ENCODE data around the gene ISOC1.

Gene ISOC1

DNA sequence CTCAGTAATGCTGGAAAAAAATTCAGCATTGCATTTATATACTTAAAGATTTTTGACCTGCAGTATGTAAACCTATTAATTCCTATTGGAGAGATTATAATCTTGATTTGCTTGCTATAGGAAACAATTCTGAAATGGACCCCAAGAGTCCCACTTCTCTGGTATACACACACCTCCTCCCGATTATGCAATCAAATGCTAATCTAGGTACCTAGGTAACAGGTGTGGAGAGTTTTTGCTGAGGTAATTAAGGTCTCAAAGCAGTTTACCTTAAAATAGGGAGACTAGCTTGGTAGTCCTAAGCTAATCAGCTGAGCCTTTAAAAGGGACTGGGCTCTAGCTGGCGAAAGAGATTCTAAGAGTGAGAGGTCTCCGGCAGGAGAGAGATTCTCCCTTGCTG lies 22.2 kb downstream of the ISOC1 start:
- Histone ChIP-seq H4K20me1 (ENCODE audit: control insufficient read depth, insufficient read depth, low read depth, low read length) (no peaks in the 10 kb centered on the region), H3K27ac (ENCODE audit: low read depth, low read length) (no peak overlapping the region), H3K4me3 (ENCODE audit: low read length) (no peak overlapping the region), H3K9me2 (replicated peaks; ENCODE audit: control insufficient read depth, low read length) (no peaks in the 10 kb centered on the region), H3K4me1 (ENCODE audit: control insufficient read depth, low read length) (no peaks in the 10 kb centered on the region), H3K79me2 (ENCODE audit: control insufficient read depth, low read length) (no peaks in the 10 kb centered on the region), H3K4me2 (ENCODE audit: low read length) (no peak overlapping the region), H3K27me3 (ENCODE audit: control insufficient read depth, low read length) (no peaks in the 10 kb centered on the region), H3F3A (ENCODE audit: control insufficient read depth, insufficient read depth) (no peaks in the 10 kb centered on the region), H3K9me3 (ENCODE audit: control insufficient read depth, insufficient read depth, low read length) (no peaks in the 10 kb centered on the region), H3K36me3 (ENCODE audit: control insufficient read depth, low read length) (no peaks in the 10 kb centered on the region; the same call in 1 of the 2 replicates)
- no peak for TF ChIP-seq EZH2phosphoT487 (IDR thresholded peaks at IDR 0.05; ENCODE audit: borderline replicate concordance, low read length)
- no peak for TF ChIP-seq CTCF (IDR thresholded peaks at IDR 0.05; ENCODE audit: low read depth, low read length, poor library complexity, severe bottlenecking)

DNA sequence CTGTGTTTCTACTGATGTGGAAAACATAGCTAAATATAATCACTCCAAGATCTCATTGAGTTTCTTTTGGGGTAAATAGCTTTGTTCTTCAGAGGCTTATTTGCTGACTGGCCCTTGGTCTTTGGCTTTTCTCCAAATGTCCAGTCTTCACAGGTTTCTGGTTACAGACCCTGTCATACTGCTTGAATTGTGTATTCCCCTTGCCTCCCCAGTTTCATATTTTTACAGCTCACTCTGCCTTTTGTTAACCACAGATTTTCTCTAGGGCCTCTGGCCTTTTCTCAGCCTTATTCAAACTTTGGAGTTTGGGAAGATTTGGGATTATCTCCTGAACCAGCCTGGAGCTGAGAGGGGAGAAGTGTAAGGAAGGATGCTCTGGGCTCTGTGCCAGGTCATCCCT lies 23.9 kb downstream of the ISOC1 start:
- TF ChIP-seq CTCF (IDR thresholded peaks at IDR 0.05; ENCODE audit: low read depth, low read length, poor library complexity, severe bottlenecking), result no peak
- no peak for TF ChIP-seq EZH2phosphoT487 (IDR thresholded peaks at IDR 0.05; ENCODE audit: borderline replicate concordance, low read length)
- Histone ChIP-seq H4K20me1 (ENCODE audit: control insufficient read depth, insufficient read depth, low read depth, low read length) (no peaks in the 10 kb centered on the region), H3K79me2 (ENCODE audit: control insufficient read depth, low read length) (no peaks in the 10 kb centered on the region), H3K9me3 (ENCODE audit: control insufficient read depth, insufficient read depth, low read length) (no peaks in the 10 kb centered on the region), H3K4me3 (ENCODE audit: low read length) (no peak overlapping the region), H3K4me2 (ENCODE audit: low read length) (no peak overlapping the region), H3K27ac (ENCODE audit: low read depth, low read length) (no peak overlapping the region), H3F3A (ENCODE audit: control insufficient read depth, insufficient read depth) (no peaks in the 10 kb centered on the region), H3K36me3 (ENCODE audit: control insufficient read depth, low read length) (no peaks in the 10 kb centered on the region; the same call in 1 of the 2 replicates), H3K4me1 (ENCODE audit: control insufficient read depth, low read length) (no peaks in the 10 kb centered on the region), H3K27me3 (ENCODE audit: control insufficient read depth, low read length) (no peaks in the 10 kb centered on the region), H3K9me2 (replicated peaks; ENCODE audit: control insufficient read depth, low read length) (no peaks in the 10 kb centered on the region)

GRCh38 chr5:129118826-129119225 lies 24.3 kb downstream of the ISOC1 start:
- Histone ChIP-seq H3K27ac (ENCODE audit: low read depth, low read length) (no peak overlapping the region), H3K4me2 (ENCODE audit: low read length) (no peak overlapping the region), H3K4me3 (ENCODE audit: low read length) (no peak overlapping the region), H3F3A (ENCODE audit: control insufficient read depth, insufficient read depth) (no peaks in the 10 kb centered on the region), H4K20me1 (ENCODE audit: control insufficient read depth, insufficient read depth, low read depth, low read length) (no peaks in the 10 kb centered on the region), H3K4me1 (ENCODE audit: control insufficient read depth, low read length) (no peaks in the 10 kb centered on the region), H3K27me3 (ENCODE audit: control insufficient read depth, low read length) (no peaks in the 10 kb centered on the region), H3K9me2 (replicated peaks; ENCODE audit: control insufficient read depth, low read length) (no peaks in the 10 kb centered on the region), H3K9me3 (ENCODE audit: control insufficient read depth, insufficient read depth, low read length) (no peaks in the 10 kb centered on the region), H3K36me3 (ENCODE audit: control insufficient read depth, low read length) (no peaks in the 10 kb centered on the region), H3K79me2 (ENCODE audit: control insufficient read depth, low read length) (no peaks in the 10 kb centered on the region)
- TF ChIP-seq EZH2phosphoT487 (IDR thresholded peaks at IDR 0.05; ENCODE audit: borderline replicate concordance, low read length), result no peak
- no peak for TF ChIP-seq CTCF (IDR thresholded peaks at IDR 0.05; ENCODE audit: low read depth, low read length, poor library complexity, severe bottlenecking)

DNA sequence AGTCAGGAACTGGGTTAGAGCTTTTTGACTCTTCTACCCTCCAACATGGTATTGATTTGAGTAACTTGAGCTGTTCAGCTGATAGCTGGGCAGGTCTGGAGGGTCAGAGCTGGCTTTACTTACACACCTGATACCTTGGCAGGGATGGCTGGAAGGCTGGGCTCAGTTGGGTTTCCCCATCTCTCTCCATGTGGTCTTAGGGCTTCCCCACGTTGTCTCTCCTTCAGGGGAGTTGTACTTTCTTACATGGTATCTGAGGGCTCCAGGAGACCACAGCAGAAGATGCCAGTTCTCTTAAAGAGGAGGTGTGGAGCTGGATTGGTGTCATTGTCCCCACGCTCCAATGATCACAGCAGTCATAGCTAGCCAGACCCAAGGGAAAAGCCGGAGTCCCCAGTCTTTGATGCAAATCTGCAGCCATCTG lies 25.6 kb downstream of the ISOC1 start:
- no peaks in the 10 kb centered on the region for H3K79me2 ChIP-seq (ENCODE audit: control insufficient read depth, low read length)
- H3K27me3 ChIP-seq (ENCODE audit: control insufficient read depth, low read length), result no peaks in the 10 kb centered on the region
- TF ChIP-seq CTCF (IDR thresholded peaks at IDR 0.05; ENCODE audit: low read depth, low read length, poor library complexity, severe bottlenecking), result no peak
- TF ChIP-seq EZH2phosphoT487 (IDR thresholded peaks at IDR 0.05; ENCODE audit: borderline replicate concordance, low read length), result no peak
- H4K20me1 ChIP-seq (ENCODE audit: control insufficient read depth, insufficient read depth, low read depth, low read length), result no peaks in the 10 kb centered on the region
- H3F3A ChIP-seq (ENCODE audit: control insufficient read depth, insufficient read depth), result no peaks in the 10 kb centered on the region
- H3K4me1 ChIP-seq (ENCODE audit: control insufficient read depth, low read length), result no peaks in the 10 kb centered on the region
- H3K36me3 ChIP-seq (ENCODE audit: control insufficient read depth, low read length), result no peaks in the 10 kb centered on the region
- H3K9me3 ChIP-seq (ENCODE audit: control insufficient read depth, insufficient read depth, low read length), result no peaks in the 10 kb centered on the region
- no peak overlapping the region for H3K4me2 ChIP-seq (ENCODE audit: low read length)
- no peak overlapping the region for H3K4me3 ChIP-seq (ENCODE audit: low read length)
- H3K27ac ChIP-seq (ENCODE audit: low read depth, low read length), result no peak overlapping the region
- no peaks in the 10 kb centered on the region for H3K9me2 ChIP-seq (replicated peaks; ENCODE audit: control insufficient read depth, low read length)

Measured in DOHH2 (cell line).